Neuronal stem cell (in vitro differentiated cells): Measurements from ENCODE around the gene TAOK1.

Experiments used
- DNase-seq: peaks from one replicate; pipeline ENCODE4 v3.0.0-alpha.2; 2013; ENCODE audit warnings: low spot score
- H2AFZ ChIP-seq: one replicate; pipeline ENCODE4 v1.6.1; 2013; ENCODE audit warnings: mild to moderate bottlenecking, low read length, inconsistent platforms
- H2AK5ac ChIP-seq: 2 replicates; pipeline ENCODE4 v1.6.1; 2013; ENCODE audit warnings: low read depth, mild to moderate bottlenecking, inconsistent platforms, low read length, moderate library complexity, mixed read lengths
- H2BK120ac ChIP-seq: 2 replicates; pipeline ENCODE4 v1.6.1; 2013; ENCODE audit warnings: low read depth, mild to moderate bottlenecking, inconsistent platforms, low read length, moderate library complexity, mixed read lengths
- H2BK12ac ChIP-seq: one replicate; pipeline ENCODE4 v1.6.1; 2013; ENCODE audit warnings: low read length, inconsistent platforms
- H2BK15ac ChIP-seq: 2 replicates; pipeline ENCODE4 v1.6.1; 2013; ENCODE audit warnings: mild to moderate bottlenecking, low read length, inconsistent platforms, mixed read lengths
- H2BK5ac ChIP-seq: one replicate; pipeline ENCODE4 v1.6.1; 2013; ENCODE audit warnings: inconsistent platforms, mild to moderate bottlenecking, low read length, moderate library complexity
- H3K14ac ChIP-seq: one replicate; pipeline ENCODE4 v1.6.1; 2013; ENCODE audit warnings: low read length, inconsistent platforms
- H3K18ac ChIP-seq: 2 replicates; pipeline ENCODE4 v1.6.1; 2013; ENCODE audit warnings: low read length, inconsistent platforms
- H3K23ac ChIP-seq: 2 replicates; pipeline ENCODE4 v1.6.1; 2013; ENCODE audit warnings: low read depth, mild to moderate bottlenecking, mixed read lengths, low read length, inconsistent platforms; ENCODE audit not compliant: poor library complexity
- H3K27ac ChIP-seq: replicated peaks from 3 replicates; pipeline ENCODE4 v1.5.1; 2013; ENCODE audit warnings: low read length, inconsistent platforms
- H3K27me3 ChIP-seq, 3 experiments: 2 replicates each; pipeline ENCODE4 v1.6.1; 2013; ENCODE audit warnings: low read length in 3 of 3, mild to moderate bottlenecking in 2 of 3, inconsistent platforms in 1 of 3, low read depth in 1 of 3, mixed read lengths in 1 of 3, moderate library complexity in 1 of 3; ENCODE audit not compliant: control insufficient read depth in 3 of 3, insufficient read depth in 3 of 3
- H3K36me3 ChIP-seq, 2 donors: replicated peaks in 1 of 2; 2 replicates each; pipeline ENCODE4 v1.6.1; 2013; ENCODE audit warnings: low read length in 2 of 2; ENCODE audit not compliant: control insufficient read depth in 2 of 2, insufficient read depth in 2 of 2
- H3K4ac ChIP-seq: 2 replicates; pipeline ENCODE4 v1.6.1; 2013; ENCODE audit warnings: inconsistent platforms, mild to moderate bottlenecking, low read length, moderate library complexity
- H3K4me1 ChIP-seq, 2 donors: 1 replicate in 1 of 2; 2 replicates in 1 of 2; pipeline ENCODE4 v1.6.1; 2013; ENCODE audit warnings: low read length in 2 of 2, low read depth in 1 of 2; ENCODE audit not compliant: control insufficient read depth in 2 of 2, insufficient read depth in 1 of 2
- H3K4me2 ChIP-seq: one replicate; pipeline ENCODE4 v1.6.1; 2013; ENCODE audit warnings: mild to moderate bottlenecking, low read length, inconsistent platforms; ENCODE audit not compliant: insufficient read depth, poor library complexity, severe bottlenecking
- H3K4me3 ChIP-seq, 2 donors: 2 replicates each; pipeline ENCODE4 v1.5.1; 2013; ENCODE audit warnings: low read length in 2 of 2, mild to moderate bottlenecking in 2 of 2, inconsistent platforms in 1 of 2, moderate library complexity in 1 of 2
- H3K79me1 ChIP-seq: one replicate; pipeline ENCODE4 v1.6.1; 2013; ENCODE audit warnings: low read depth, mild to moderate bottlenecking, inconsistent platforms, low read length, moderate library complexity
- H3K9ac ChIP-seq: one replicate; pipeline ENCODE4 v1.6.1; 2013; ENCODE audit warnings: mild to moderate bottlenecking, low read depth, low read length, inconsistent platforms; ENCODE audit not compliant: poor library complexity
- H3K9me3 ChIP-seq, 2 donors: replicated peaks in 1 of 2; 2 replicates each; pipeline versions ENCODE3 to v1.6.1; 2013; ENCODE audit warnings: low read length in 2 of 2, mild to moderate bottlenecking in 2 of 2, inconsistent platforms in 1 of 2, low read depth in 1 of 2, mixed read lengths in 1 of 2, moderate library complexity in 1 of 2; ENCODE audit not compliant: control insufficient read depth in 2 of 2, insufficient read depth in 1 of 2
- H4K8ac ChIP-seq: one replicate; pipeline ENCODE4 v1.6.1; 2013; ENCODE audit warnings: low read depth, mild to moderate bottlenecking, inconsistent platforms, low read length, moderate library complexity
- H4K91ac ChIP-seq: one replicate; pipeline ENCODE4 v1.6.1; 2013; ENCODE audit warnings: low read length, low read depth, mild to moderate bottlenecking, inconsistent platforms; ENCODE audit not compliant: poor library complexity
- WGBS, 2 donors: extraction: QIAGEN DNeasy Blood & Tissue Kit; methylation state at CpG; one replicate each; pipeline ENCODE4 v1.1.7; 2013; ENCODE audit warnings: missing lambda C conversion rate in 2 of 2, mixed read lengths in 1 of 2; ENCODE audit not compliant: insufficient read length in 2 of 2, insufficient replicate concordance in 1 of 2; ENCODE audit errors: extremely low coverage in 2 of 2; 5-methylcytosine and 5-hydroxymethylcytosine counted together

TAOK1 gene

DNA sequence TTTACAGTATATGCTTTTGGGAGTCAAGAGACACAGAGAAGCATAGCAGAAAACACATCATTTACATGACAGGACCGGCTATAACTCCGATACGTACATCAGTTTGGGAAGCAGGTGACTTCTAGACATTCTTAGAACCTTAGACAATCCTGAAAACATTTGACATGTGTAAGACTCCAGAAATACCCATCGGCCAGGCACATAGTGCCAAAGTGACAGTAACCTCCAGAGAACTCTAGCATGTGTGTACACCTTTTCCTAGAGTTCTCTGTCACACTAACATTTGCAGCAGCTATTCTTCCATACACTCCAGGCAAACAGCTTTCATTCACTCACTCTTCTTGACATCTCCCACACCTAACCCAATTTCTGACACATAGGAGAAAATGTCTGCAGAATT, 3.4 kb upstream of the TAOK1 start:
- no peak overlapping the region for H3K27ac ChIP-seq
- no peak overlapping the region for H4K8ac ChIP-seq
- no peaks in the 10 kb centered on the region for H3K79me1 ChIP-seq
- no peak overlapping the region for H2AFZ ChIP-seq
- no peak overlapping the region for H3K14ac ChIP-seq
- H2BK12ac ChIP-seq, result no peak overlapping the region
- H3K4me1 ChIP-seq, result peaks cover 0 to 2% of the 10 kb centered on the region in 2 donors
- no peak overlapping the region for H3K4me2 ChIP-seq
- H3K36me3 ChIP-seq, result no peaks in the 10 kb centered on the region
- no peak for DNase-seq
- no peak overlapping the region for H3K9ac ChIP-seq
- H3K9me3 ChIP-seq, result no peaks in the 10 kb centered on the region
- H3K23ac ChIP-seq, result no peak overlapping the region
- no peak overlapping the region for H3K4me3 ChIP-seq
- H3K27me3 ChIP-seq, result no peaks in the 10 kb centered on the region
- no peak overlapping the region for H2BK120ac ChIP-seq
- no peak overlapping the region for H2BK15ac ChIP-seq
- no peak overlapping the region for H4K91ac ChIP-seq
- no CpG with 5 or more reads among the region's 4 CpGs for WGBS, 2 donors
- no peak overlapping the region for H3K4ac ChIP-seq
- no peak overlapping the region for H3K18ac ChIP-seq
- no peak overlapping the region for H2AK5ac ChIP-seq
- H2BK5ac ChIP-seq, result no peak overlapping the region

DNA sequence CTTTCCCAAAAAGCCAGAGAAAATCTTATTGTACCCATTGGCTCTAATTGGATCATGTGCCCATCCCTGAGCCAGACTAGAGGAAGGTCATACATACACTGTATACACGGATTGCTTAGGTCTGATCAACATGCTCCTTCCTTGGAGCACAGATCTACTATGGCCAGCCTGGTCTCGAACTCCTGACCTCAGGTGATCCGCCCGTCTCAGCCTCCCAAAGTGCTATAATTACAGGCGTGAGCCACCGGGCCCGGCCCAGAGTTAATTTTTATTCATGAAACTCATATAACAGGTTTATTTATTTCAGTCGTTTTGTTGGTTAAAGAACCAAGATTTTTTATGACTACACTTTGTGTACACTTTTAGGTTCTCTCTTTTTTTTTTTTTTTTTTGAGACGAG, 1.2 kb upstream of the TAOK1 start:
- Histone ChIP-seq H2AK5ac (no peak overlapping the region), H3K9ac (no peak overlapping the region), H3K14ac (no peak overlapping the region), H3K4me1 (peaks cover 2 to 10% of the 10 kb centered on the region in 2 donors), H3K23ac (no peak overlapping the region), H2AFZ (no peak overlapping the region), H2BK15ac (no peak overlapping the region), H3K4me3 (no peak overlapping the region), H3K4me2 (no peak overlapping the region), H2BK12ac (no peak overlapping the region), H2BK5ac (no peak overlapping the region), H4K91ac (no peak overlapping the region), H3K27ac (no peak overlapping the region), H3K27me3 (no peaks in the 10 kb centered on the region), H3K9me3 (no peaks in the 10 kb centered on the region), H3K79me1 (no peaks in the 10 kb centered on the region), H3K36me3 (peaks cover 0 to 9% of the 10 kb centered on the region in 2 donors), H4K8ac (no peak overlapping the region), H2BK120ac (no peak overlapping the region), H3K18ac (no peak overlapping the region), H3K4ac (no peak overlapping the region)
- WGBS, 2 donors, result no CpG with 5 or more reads among the region's 9 CpGs
- no peak for DNase-seq

DNA sequence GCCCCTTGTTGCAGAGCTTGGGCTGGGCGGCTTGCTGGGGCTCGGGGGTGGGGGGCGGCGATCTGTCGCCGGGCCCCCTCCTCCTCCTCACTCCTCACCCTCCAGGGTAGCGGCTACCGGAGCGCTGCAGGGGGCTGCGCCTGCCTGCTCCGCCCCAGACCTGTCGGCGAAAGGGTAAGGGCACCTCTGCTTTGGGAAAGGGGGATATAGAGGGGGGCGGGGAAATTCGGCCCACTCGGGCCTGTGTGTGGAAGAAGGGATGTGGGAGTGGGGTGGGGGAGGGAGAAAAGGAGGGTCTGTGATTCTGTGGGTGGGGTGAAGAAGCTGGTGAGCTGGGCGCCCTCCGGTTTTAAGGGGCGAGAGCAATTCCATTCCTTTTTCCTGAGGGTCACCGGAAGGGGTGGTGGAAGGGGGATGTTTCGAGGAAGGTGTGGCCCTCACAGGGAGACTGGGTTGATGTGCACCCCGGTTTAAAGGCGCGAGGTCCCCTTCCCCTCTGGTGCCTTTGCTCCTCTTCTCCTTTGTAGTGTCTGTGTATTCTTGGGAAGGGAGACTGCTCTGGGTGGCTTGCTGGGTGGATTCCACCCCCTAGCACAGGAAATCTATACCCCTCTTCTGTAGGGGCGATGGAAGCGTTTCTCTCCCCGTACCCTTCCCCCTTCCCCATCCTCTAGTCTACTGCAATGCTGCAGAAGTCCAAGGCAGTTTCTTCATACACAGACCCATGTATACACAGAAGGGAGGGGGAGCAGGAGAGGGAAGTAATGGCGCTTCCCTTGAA, 878 bp downstream of the TAOK1 start:
- Histone ChIP-seq H3K79me1 (no peaks in the 10 kb centered on the region), H2AFZ (peak overlapping the region; percentile 78), H3K23ac (peak overlapping the region; percentile 73), H3K9me3 (no peaks in the 10 kb centered on the region), H3K9ac (peak overlapping the region; percentile 90), H3K4ac (no peak overlapping the region), H4K91ac (no peak overlapping the region), H3K18ac (peak overlapping the region; percentile 97), H3K4me3 (peak overlapping the region; percentile 76 to 85), H3K36me3 (peaks cover 0 to 9% of the 10 kb centered on the region in 2 donors), H2AK5ac (peak overlapping the region; percentile 91), H2BK15ac (no peak overlapping the region), H2BK120ac (peak overlapping the region; percentile 87), H3K14ac (no peak overlapping the region), H3K27ac (peak overlapping the region; percentile 66), H3K27me3 (no peaks in the 10 kb centered on the region), H3K4me2 (peak overlapping the region; percentile 63), H2BK12ac (no peak overlapping the region), H3K4me1 (peaks cover 2 to 10% of the 10 kb centered on the region in 2 donors), H4K8ac (no peak overlapping the region), H2BK5ac (peak overlapping the region; percentile 98)
- WGBS, 2 donors, result no CpG with 5 or more reads among the region's 28 CpGs
- no peak for DNase-seq

GRCh38 chr17:29393436-29393835, 3.3 kb downstream of the TAOK1 start:
- no peak overlapping the region for H3K27ac ChIP-seq
- no peak overlapping the region for H3K14ac ChIP-seq
- H3K27me3 ChIP-seq, result no peaks in the 10 kb centered on the region
- no peak overlapping the region for H2BK12ac ChIP-seq
- no peak overlapping the region for H2BK5ac ChIP-seq
- H3K4me1 ChIP-seq, result peaks cover 2 to 10% of the 10 kb centered on the region in 2 donors
- peaks cover 3% of the 10 kb centered on the region for H3K79me1 ChIP-seq
- H3K4me3 ChIP-seq, result no peak overlapping the region
- no peak overlapping the region for H3K4me2 ChIP-seq
- H4K8ac ChIP-seq, result no peak overlapping the region
- no peak overlapping the region for H2BK15ac ChIP-seq
- DNase-seq, result no peak
- no peak overlapping the region for H3K23ac ChIP-seq
- no peak overlapping the region for H2AK5ac ChIP-seq
- no peak overlapping the region for H2AFZ ChIP-seq
- H3K9ac ChIP-seq, result no peak overlapping the region
- H3K4ac ChIP-seq, result no peak overlapping the region
- no peak overlapping the region for H3K18ac ChIP-seq
- no peak overlapping the region for H4K91ac ChIP-seq
- no peak overlapping the region for H2BK120ac ChIP-seq
- no peaks in the 10 kb centered on the region for H3K9me3 ChIP-seq
- peaks cover 0 to 18% of the 10 kb centered on the region in 2 donors for H3K36me3 ChIP-seq
